ENCODE measurements around the gene TTYH3. TPM values are rescaled to one million over a fixed set of nuclear protein-coding genes. Genes with fewer than 3 reads are reported as not detected.
"Not testable (repeated sequence)": the region's sequence is repeated elsewhere in the genome, so short reads cannot be mapped to it uniquely, and the experiment has no call there.

Gene TTYH3
- total RNA-seq, 1 donor from 2014 or later = 25.4 TPM

DNA sequence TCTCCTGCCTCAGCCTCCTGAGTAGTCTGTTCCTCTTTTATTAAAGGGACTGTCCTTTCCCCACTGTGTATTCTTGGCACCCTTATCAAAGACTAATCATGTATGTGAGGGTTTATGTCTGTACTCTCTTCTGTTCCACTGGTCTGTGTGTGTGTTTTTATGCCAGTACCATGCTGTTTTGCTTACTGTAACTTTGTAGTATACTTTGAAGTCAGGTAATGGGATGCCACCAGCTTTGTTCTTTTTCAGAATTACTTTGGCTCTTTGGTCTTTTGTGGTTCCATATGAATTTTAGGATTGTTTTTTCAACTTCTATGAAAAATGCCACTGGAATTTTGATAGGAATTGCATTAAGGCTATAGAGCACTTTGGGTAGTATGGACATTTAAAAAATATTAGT is 42.1 kb downstream of the TTYH3 start:
- intact Hi-C loops (cut with micrococcal nuclease) = no loop called here
- ChIA-PET POLR2A (interaction anchor here (1.1 kb wide), 1 partner anchor 25 kb away, joined by 3 read pairs; no protein-coding TSS in a partner anchor), CTCF (interaction anchor here (5.7 kb wide), 1 partner anchor 36 kb away, joined by 66 read pairs; no protein-coding TSS in a partner anchor)
- Mint-ChIP-seq H3K4me3 (no peak overlapping the region), H3K36me3 (ENCODE audit: low read depth) (no peaks in the 10 kb centered on the region), H3K4me1 (peaks cover 7% of the 10 kb centered on the region), H3K9me3 (no peaks in the 10 kb centered on the region), H3K27ac (no peak overlapping the region), H3K27me3 (peaks cover 8% of the 10 kb centered on the region)
- TF ChIP-seq, protein P1, sequence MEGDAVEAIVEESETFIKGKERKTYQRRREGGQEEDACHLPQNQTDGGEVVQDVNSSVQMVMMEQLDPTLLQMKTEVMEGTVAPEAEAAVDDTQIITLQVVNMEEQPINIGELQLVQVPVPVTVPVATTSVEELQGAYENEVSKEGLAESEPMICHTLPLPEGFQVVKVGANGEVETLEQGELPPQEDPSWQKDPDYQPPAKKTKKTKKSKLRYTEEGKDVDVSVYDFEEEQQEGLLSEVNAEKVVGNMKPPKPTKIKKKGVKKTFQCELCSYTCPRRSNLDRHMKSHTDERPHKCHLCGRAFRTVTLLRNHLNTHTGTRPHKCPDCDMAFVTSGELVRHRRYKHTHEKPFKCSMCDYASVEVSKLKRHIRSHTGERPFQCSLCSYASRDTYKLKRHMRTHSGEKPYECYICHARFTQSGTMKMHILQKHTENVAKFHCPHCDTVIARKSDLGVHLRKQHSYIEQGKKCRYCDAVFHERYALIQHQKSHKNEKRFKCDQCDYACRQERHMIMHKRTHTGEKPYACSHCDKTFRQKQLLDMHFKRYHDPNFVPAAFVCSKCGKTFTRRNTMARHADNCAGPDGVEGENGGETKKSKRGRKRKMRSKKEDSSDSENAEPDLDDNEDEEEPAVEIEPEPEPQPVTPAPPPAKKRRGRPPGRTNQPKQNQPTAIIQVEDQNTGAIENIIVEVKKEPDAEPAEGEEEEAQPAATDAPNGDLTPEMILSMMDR (IDR thresholded peaks at IDR 0.05) = no peak
- DNase-seq (no peak), ATAC-seq (ENCODE audit: low read depth) (no peak)

DNA sequence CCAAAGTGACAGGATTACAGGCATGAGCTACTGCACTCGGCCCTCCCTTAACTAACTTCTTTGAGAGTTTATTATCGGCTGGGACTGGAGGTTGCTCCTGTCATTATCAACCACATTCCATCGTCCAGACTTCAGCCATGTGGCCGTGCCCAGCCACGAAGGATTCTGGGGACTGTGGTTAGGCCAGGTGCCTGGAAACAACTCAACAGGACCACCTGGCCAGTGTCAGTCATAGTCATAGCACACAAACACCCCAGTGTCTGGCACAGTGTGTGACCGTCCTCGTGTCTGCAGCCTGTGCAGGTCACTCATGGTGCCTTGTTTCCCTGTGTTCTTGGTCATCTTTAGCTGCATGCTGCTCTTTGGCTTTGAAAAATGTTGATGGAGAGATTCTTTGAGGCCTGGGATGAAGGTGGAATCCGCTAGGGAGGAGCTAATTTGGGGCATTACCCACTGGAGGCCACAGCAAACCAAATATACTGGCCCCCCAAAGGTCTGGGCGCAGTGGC is 43.5 kb downstream of the TTYH3 start:
- DNase-seq = no peak
- H3K4me3 Mint-ChIP-seq = no peak overlapping the region
- no peak for ATAC-seq (ENCODE audit: low read depth)
- ChIA-PET POLR2A (no interaction called here), CTCF (no interaction called here)
- H3K27ac Mint-ChIP-seq = no peak overlapping the region
- H3K4me1 Mint-ChIP-seq = peaks cover 7% of the 10 kb centered on the region
- no peaks in the 10 kb centered on the region for H3K9me3 Mint-ChIP-seq
- TF ChIP-seq, protein P1 (IDR thresholded peaks at IDR 0.05) = no peak
- intact Hi-C loops (cut with micrococcal nuclease) = no loop called here
- no peaks in the 10 kb centered on the region for H3K27me3 Mint-ChIP-seq
- no peaks in the 10 kb centered on the region for H3K36me3 Mint-ChIP-seq (ENCODE audit: low read depth)

DNA sequence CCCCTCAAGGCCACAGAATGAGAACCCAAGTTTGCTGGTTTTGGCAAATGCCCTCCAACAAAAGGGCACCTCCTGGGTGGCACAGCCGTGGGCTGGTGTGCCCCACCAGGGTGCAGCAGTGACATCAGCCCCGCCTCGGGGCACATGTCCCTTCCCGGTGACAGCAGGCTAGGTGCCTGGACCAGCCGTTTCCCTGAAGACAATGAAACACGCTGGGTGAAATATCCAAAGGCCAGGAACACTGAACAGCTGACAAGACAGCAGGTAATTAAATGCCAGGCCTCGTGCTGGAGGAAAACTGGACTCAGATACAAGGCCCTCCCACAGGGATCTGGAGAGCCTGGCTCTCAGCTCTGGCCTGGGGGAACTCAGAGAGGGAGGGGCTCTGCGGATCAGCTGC is 44.8 kb downstream of the TTYH3 start:
- CTCF ChIA-PET; intact Hi-C loops (cut with micrococcal nuclease); POLR2A ChIA-PET: not testable (repeated sequence)

DNA sequence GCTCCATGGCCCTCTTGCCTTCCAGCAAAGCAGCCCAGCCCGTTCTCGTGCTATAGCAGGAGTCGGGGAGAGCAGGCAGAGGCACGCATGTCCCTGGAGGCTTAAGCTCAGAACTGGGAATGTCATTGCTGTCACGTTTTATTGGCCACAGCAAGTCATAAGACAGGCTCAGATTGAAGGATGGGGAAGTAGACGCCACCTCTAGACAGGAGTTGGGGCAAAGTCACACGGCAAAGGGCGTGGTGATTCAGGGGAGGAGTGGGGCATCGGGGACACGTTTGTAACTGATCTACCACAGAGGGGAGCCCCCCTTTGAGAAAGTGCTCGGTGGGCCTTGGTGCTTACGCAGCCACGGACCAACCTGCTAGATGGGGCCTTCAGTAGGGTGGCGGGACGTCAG is 46.7 kb downstream of the TTYH3 start:
- CTCF ChIA-PET; POLR2A ChIA-PET; H3K27ac Mint-ChIP-seq; DNase-seq; H3K4me3 Mint-ChIP-seq; H3K4me1 Mint-ChIP-seq; H3K36me3 Mint-ChIP-seq (ENCODE audit: low read depth); H3K9me3 Mint-ChIP-seq; H3K27me3 Mint-ChIP-seq; ATAC-seq (ENCODE audit: low read depth); intact Hi-C loops (cut with micrococcal nuclease): not testable (repeated sequence)

More for the DNA sequence above, 44.8 kb downstream of the TTYH3 start:
- H3K9me3 Mint-ChIP-seq; H3K4me3 Mint-ChIP-seq; H3K36me3 Mint-ChIP-seq (ENCODE audit: low read depth); ATAC-seq (ENCODE audit: low read depth); H3K27me3 Mint-ChIP-seq; H3K27ac Mint-ChIP-seq; DNase-seq; H3K4me1 Mint-ChIP-seq: not testable (repeated sequence)

DNA sequence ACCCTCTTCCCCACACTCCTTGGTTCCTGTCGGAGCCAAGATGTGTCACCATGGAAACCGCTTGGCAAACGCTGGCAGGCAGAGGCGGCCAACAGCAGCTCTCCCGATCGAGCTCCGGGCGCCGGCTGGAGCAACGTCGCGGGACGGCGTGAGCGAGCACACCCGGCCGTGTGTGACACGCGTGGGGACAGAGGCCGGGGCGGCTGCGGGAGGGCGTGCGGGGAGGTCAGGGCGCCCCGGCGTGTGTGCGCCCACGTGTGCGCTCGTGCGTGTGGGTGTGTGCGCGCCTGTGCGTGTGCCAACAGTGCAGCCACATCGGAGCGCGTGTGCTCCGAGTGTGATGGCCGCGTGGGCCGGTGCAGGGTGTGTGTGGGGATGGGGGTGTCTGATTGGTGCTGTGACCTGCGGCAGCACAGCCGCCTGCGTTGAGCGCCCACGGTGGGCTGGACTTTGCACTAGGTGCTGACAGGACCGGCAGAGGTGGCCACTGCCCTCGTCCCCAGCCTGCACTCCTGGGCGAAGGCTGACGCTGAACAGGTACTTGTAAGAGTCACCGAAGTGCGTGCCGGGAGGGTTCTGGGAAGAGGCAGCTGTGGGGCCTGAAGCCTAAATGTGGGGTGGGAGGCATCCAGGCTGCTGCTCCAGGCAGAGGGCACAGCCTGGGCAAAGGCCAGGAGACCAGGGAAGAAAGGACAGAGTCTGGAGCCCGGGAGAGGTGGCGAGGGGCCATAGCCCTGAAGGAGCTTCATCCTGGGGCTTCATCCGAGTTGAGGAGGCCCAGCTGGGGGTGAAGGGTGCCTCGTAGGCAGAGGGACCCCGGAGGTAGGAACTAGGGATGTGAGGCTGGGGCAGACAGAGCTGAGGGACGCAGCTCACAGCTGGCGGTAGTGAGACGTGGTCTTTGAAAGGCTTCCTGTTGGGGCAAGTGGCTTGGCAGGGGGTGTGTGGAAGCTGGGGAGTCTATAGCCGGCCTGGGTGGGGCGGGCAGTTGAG is 47.6 kb downstream of the TTYH3 start:
- H3K9me3 Mint-ChIP-seq; H3K27me3 Mint-ChIP-seq; ATAC-seq (ENCODE audit: low read depth); H3K4me3 Mint-ChIP-seq; H3K36me3 Mint-ChIP-seq (ENCODE audit: low read depth); intact Hi-C loops (cut with micrococcal nuclease); H3K4me1 Mint-ChIP-seq; DNase-seq: not testable (repeated sequence)
- peak overlapping the region; percentile 32 for H3K27ac Mint-ChIP-seq
- POLR2A ChIA-PET = interaction anchor here (0.6 to 1.0 kb wide), 2 partner anchors 12 to 30 kb away, joined by 3 to 7 read pairs; no protein-coding TSS in a partner anchor
- CTCF ChIA-PET = interaction anchor here (0.8 to 4.7 kb wide), 3 partner anchors 8 to 228 kb away, joined by 5 to 31 read pairs (median 5); no protein-coding TSS in a partner anchor

DNA sequence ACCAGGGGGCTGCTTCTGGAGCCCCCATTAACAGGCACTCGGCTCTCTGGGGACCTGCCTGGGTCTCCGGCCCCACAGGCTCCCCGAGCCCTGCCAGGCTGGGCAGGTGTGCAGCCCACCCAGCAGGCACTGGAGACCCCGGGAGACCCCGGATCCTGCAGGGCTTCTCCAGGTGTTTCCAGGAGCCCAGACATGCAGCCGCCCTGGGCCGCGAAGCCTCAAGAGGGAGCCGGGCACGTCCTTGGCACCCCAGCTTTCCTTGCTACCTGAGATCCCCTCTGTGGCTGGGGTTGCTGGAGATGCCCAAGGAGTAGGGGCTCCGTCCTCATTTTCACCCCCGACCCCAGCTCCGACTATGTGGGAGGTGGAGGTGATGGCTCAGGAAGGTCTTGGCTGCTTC is 48.5 kb downstream of the TTYH3 start:
- no peak overlapping the region for H3K27ac Mint-ChIP-seq
- ATAC-seq (ENCODE audit: low read depth) (no peak), DNase-seq (no peak)
- no peaks in the 10 kb centered on the region for H3K4me1 Mint-ChIP-seq
- intact Hi-C loops (cut with micrococcal nuclease) = no loop called here
- H3K27me3 Mint-ChIP-seq = no peaks in the 10 kb centered on the region
- no peak overlapping the region for H3K4me3 Mint-ChIP-seq
- H3K36me3 Mint-ChIP-seq (ENCODE audit: low read depth) = no peaks in the 10 kb centered on the region
- POLR2A ChIA-PET = interaction anchor here (0.6 to 2.1 kb wide), 3 partner anchors 12 to 228 kb away, joined by 5 to 14 read pairs (median 7); no protein-coding TSS in a partner anchor
- no peaks in the 10 kb centered on the region for H3K9me3 Mint-ChIP-seq
- TF ChIP-seq, protein P1 (IDR thresholded peaks at IDR 0.05) = no peak
- CTCF ChIA-PET = interaction anchor here (0.8 to 4.7 kb wide), 7 partner anchors 9 to 229 kb away, joined by 3 to 31 read pairs (median 6); partner anchors contain the start of gene IQCE

All from activated B cell treated with CpG ODN at 0.5 μM for 24 hours (primary cell).